GM21786 (cell line): ENCODE results near the gene TMEM239.
"Not testable (repeated sequence)": the region's sequence is repeated elsewhere in the genome, so short reads cannot be mapped to it uniquely, and the experiment has no call there.

Experiments
- ATAC-seq: cut with Tn5 transposase; IDR thresholded peaks from one replicate; pipeline ENCODE4 v1.9.1; 2021; ENCODE audit not compliant: unreplicated experiment

TMEM239 gene

DNA sequence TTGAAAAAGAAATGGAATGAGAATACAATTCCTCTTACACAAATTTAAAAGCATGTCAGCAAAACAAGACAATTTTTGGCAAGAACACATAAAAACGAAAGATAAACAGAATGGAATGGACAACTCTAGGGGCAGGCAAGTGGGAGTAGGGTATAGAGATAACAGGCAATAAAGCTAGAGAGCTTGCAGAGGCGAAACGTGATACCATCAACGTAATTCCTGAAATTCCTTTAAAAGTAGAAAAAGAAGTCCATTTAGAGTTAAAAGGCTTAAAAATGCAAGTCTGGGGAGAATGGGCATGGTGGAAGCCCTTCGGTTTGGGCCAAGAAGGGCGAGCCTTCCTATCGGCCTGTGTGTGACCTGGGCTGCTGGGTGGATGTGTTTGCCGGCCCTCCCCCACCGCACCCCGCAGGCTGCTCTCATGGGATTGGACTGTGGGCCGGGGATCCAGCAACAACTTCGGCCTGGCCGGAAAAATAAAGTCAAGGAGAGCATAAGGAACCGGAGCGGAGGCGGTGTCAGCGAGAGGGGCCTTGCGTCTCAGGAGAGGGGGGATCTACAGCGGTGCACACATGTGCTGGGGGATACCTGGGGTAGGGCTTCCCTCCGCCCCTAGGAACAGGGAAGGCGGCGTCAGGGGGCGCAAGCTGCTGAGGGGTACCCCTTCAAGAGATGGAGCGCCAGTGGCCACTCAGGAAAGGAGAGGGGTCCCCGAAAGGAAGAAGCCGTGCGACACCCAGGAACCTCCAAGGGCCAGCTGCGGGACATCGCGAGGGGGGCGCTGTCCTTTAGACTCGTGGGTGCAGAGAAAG is 4.1 kb downstream of the TMEM239 start:
- ATAC-seq = no peak

DNA sequence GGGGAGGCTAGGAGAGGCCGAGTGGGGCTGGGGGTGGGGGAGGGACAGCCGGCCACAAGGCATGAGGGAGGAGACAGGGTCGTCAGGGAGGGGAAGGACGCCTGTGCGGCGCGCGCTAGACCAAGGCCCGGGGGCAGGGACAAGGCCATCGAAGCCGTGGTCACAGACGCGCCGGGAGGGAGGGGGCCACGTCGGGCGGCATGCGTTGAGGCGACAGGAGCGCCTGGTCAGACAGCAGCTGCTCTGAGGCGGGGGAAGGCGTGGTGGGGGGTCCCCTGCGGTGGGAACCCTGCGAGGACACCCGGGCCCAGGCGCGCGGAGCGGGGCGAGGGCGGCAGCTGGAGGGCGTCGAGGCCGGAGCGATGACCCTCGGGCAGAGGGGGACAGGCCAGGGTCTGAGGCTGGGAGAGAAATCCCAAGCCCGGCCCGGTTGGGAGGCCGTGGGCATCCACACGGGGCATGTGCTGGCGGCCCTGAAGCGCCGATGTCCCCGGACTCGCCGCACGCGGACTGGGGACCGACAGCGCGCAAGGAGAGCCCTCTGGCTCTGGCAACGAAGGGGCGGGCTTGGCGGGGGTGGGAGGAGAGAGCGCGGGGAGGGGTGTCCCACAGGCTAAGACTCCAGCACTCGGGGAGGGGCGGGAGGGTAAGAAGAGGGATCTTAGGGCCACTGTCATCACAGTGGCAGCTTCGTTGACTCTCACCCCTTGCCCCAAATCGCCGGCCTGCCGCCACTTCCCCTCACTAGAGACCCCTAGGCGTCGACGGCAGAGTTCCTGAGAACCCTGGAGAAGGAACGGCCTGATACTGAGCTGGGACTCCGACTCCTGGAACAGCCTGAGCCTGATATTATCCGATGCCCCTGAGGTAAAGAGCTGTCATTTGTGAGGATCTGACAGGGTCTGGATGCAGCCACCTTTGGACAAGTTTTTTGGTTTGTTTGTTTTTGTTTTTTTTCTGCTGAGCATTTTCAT is 5.0 kb downstream of the TMEM239 start:
- no peak for ATAC-seq

DNA sequence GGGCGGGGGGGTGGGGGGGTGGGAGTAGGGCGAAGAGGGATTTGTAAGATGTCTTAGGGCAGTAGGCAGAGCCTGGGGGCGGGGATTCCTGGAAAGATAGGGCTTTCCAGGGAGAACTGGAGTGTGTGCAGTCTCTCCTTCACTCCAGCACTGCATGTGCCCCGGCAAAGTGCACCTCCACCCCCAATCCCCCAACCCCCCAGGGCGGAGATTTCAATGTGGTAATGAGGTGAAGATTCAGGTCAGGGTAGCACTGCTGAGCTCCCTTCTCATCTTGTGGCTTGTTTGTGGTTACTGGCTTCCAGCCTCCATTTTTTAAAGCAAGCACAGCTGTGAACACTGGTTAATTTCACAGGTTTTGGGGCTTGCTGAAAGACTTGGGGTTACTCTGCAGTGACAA is 5.9 kb downstream of the TMEM239 start:
- ATAC-seq = no peak

DNA sequence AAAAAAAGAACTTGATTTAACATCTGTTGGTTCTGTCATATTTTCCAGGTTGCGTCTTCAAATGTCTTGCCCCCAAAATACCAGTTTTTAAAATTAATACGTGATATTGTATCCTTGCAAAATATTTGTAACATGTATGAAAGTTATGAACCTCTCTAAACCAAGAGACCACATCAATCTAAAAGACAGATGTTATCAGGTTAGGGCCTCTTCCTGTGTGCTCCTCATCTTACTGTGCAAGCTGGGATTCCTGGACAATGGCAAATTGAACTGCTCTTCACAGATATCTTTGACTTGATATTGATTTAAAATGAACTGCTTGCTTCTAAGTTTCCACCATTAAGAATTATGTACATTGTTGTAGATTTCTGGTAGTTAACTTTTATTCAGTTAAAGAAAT is 9.6 kb downstream of the TMEM239 start:
- ATAC-seq = no peak

DNA sequence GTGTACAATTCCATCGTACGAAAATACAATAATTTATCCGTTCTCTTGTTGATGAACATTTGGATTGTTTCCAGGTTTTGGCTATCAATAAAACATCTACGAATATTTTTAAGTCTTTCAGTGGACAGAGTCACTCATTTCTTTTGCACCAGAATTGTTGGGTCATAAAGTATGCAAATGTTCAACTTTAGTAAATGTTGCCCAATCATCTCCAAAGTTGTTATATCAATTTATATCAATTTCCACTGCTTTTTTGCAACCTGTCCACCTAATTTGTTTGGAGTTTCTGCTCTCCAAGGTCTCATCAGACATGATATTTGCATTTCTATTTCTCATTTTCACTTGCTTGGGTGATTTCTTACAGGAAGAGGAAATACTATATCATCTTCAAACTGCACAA is 10.5 kb downstream of the TMEM239 start:
- no peak for ATAC-seq

DNA sequence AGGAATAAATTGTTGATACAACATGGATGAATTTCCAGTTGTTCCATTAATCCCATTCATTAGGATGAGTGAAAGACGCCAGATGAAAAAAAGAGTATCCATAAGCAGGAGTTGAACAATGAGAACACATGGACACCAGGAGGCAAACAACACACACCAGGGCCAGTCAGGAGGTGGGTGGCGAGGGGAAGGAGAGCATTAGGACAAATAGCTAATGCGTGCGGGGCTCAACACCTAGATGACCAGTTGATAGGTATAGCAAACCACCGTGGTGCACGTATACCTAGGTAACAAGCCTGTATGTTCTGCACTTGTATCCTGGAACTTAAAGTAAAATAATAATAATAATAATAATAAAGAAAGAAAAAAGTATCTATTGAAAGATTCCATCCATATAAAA is 13.2 kb downstream of the TMEM239 start:
- ATAC-seq = no peak

DNA sequence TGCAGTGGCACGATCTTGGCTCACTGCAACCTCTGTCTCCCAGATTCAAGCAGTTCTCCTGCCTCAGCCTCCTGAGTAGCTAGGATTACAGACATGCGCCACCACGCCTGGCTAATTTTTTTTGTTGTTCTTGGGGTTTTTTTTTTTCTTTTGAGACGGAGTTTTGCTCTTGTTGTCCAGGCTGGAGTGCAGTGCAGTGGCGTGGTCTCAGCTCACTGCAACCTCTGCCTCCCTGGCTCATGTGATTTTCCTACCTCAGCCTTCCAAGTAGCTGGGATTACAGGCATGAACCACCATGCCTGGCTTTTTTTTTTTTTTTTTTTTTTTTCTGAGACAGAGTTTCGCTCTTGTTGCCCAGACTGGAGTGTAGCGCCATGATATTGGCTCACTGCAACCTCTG is 15.0 kb downstream of the TMEM239 start:
- not testable (repeated sequence) for ATAC-seq

DNA sequence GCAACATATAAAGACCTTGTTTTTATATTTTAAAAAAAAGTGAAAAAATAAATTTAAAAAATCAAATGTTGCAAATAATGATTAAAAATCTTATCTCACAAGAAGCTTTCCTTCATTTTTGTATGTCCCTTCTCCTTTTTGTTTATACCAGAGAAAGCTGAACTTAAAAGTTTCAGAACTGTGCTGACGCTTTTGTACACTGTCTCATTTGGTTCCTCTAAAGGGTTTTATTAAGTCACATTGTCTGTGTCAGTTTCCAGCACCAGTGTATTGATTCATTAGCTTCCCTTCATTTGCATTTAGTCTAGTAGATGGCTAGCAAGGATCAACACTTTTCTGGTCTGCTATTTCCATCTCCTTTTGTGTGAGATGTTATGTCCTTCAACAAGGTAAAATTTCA is 17.6 kb downstream of the TMEM239 start:
- no peak for ATAC-seq

DNA sequence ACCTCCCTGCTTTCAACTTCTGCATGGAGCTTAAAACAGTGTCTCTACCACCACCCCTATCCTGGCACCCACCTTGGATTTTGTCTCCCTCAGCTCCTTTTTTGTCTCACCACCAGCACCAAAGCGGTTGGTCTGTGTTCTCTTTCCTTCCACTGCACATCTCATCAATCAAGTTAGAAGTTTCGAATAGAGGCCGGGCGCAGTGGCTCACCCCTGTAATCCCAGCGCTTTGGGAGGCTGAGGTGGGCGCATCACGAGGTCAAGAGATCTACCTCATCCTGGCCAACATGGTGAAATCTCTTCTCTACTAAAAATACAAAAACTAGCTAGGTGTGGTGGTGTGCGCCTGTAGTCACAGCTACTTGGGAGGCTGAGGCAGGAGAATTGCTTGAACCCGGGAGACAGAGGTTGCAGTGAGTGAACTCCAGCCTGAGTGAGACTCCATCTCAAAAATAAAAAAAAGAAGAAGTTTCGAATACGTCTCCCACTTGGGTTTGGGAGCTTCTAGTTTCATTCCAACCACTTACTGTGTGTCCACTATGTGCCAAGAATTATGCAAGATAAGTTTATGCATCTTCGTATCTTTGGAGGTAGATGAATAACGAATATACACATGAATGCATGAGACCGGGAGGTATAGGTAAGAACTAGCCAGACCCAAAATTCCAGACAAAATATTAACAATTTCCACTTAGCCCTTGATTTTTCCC is 18.4 kb downstream of the TMEM239 start:
- no peak for ATAC-seq

DNA sequence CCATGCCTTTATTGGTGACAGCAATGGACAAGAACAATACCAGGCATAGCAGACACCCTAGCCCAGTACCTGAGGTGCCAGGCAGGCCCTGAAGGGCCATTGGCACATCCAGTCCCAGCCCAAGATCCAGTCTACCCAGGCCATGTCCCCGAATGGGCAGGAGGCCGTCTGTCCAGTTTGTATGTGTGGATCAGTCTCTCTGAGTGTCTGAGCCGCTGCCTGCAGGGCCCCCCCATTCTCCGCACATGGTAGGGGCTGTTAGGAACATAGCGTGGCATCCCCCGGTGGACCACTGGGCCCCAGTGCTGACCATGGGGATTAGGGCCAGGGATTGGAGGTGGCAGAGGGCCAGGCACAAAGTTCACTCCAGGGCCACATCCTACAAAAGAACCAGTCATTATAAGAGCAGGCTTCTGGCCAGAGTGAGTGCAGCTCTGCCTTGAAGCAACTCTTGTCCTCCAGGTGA is 19.2 kb downstream of the TMEM239 start:
- no peak for ATAC-seq

DNA sequence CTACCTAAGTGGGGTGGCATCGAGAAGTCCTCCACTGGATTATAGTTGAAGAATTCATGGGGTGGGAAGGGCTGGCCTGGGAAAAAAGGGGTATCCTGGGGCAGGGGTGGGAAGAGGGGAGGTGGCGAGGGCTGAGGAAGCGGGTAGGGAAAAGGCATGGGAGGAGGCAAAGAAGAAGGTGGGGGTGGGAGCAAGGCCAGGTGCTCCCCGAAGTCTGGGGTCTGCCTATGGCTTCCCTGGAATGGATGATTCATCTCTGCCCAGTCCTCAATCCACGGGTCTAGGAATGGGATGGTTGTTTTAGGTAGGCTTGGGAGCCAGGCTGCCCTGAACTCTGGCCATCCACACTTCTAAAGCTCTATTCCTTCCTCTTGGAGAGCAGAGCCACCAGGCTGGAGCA is 19.9 kb downstream of the TMEM239 start:
- no peak for ATAC-seq

DNA sequence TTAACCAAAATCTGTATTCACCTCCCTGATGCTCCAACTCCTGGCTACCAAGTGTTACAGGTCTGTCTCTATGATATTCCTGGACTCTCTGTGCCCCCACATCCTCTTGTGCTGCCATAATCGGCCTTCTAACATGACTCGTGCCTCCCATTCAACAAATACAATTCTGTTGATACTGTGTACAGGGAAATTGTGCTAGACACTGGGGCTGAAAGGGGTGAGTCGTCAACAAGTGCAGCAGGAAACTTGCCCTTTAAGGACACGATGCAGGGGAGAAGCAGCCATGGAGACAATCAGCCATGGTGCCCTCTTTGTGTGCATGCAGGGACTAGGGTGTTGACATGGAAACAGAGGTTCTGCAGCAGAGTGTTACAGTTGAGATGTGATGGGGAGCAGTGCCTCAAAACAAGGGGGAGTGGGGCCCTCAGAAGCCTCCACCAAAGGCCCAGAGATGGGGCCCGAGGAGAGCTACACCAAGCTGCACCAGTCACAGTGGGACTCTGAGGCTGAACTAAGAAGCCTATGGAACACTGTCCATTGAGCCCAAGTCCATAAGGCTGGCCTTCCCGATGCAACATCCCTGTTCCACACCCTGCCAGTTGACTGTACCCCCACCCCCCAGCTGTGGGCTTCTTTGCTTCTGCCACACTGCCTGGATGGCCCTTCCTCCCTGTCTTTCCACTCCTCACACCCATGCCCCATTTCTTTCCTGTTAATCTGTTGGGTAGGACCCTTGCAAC is 21.2 kb downstream of the TMEM239 start:
- ATAC-seq = no peak

DNA sequence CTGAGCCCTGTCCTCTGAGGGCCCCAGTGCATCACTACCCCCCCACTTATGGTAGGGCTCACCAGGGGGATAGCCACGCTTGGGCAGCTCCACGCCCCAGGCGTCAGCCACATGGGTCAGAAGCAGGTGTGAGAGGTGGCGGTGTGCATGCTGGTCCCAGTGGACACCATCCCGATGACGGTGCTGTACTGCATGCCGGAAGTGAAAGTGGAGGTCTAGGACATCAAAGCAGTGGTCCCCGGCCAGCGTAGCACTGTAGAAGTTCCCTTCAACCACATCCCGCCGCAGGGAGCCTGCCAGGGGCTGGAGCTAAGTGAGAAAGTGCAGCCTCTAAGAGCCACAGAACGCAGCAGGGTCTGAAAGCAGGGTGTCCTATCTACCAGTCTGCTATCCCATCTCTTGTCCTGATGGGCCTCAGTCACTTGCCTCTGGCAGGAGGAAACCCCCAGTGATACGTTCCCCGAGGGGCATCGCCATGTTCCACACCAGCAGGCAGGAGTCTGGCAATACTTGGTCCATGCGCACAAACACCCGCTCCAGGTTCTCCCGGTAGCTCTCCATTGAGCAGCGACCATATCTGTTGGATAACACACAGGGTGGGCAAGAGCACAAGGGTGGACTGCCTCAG is 22.1 kb downstream of the TMEM239 start:
- ATAC-seq = no peak

DNA sequence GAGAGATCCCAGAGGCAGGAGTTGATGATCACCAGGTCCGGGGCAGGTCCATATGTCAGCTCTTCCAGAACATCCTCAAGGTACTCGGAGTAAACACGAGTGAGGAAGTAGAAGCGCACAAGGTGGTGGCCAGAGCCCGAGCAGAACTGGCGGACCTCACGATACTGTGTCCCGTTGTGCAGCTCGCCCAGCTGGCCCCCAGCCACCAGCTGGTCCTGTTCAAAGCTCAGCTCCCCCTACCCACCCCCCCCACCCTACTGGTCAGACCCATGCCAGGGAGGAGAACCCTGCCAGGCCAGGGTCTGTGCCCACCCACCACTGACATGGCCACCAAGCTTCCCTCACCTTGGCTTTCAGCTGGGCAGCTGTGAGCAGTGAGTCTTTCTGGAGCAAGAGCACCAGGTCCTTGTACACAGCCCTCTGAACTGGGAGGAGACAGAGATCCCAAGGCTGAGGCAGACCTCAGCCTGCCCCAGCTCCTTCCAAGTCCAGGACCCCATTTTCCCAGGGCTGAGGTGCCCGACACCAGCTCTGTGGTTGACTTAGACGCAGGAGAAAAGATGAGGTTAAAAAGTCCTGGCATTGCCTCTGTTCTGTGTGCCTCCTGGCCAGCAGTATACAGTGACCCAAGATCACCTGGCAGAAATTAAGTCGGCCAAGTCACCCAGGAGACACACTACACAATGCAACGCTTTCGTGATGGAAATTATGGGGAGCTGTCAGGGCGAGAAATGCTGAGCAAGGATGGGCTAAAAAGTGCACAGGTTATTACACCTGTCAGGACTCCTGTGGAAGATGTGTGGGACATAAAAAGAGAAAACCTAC is 22.9 kb downstream of the TMEM239 start:
- ATAC-seq = no peak

DNA sequence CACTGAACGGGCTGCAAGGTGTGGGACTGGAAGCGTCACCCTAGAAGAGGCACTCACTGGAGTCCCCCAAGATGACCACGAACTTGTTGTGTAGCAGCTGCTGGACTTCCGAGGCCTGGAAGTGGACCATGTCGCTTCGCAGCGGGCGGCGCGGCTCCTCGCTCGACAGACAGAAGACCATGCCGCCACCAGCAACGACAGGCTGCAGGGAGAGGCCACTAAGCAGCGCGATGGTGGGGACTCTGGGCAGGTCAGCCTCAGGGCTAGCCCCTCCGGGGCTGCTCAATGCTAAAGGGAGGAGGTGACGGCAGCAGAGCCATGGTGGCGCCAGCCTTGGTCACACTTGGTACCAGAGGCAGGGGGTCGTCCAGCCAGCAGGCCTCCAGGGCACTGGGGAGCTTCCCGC is 23.6 kb downstream of the TMEM239 start:
- ATAC-seq = no peak

DNA sequence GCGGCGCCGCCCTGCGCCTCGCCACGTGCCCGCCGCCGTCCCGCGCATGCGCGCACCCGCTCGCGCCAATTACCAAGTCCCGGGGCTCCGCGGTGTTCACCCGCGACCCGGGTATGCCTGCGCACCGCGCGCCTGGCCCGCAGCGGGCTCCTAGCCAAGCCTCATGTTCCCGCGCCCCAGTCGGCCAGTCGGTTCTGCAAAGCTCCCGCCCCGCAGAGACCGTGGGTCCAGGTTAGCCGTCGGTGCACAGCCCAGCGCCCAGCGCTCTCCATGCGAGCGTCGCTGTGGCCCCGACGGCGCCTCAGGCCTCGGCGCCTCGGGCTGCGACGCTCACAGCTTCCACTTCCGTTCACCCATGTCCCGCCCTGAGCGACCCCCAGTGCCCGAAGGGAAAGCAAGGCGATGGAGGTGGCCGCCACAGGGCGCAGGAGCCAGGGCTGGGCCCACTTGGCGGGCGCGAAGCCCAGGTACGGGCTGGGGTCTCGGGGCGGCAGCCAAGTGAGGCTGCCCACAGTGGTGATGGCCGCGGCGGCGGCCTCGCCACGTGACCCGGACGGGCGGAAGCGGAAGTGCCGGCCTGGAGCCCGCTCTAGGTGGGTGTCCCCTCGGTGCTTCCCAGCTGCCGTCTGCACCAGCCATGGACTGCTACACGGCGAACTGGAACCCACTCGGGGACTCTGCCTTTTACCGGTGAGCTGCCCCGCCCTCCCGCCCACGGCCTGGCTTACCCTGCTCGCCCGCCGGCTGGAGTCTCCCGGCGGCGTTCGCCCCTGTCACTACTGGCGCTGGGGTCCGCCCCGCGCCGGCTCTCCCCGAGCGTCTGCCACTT is 24.2 kb downstream of the TMEM239 start, which contains the start of the genes PCED1A and VPS16:
TSS of gene PCED1A (minus strand) at position 518 of the 829 bp plus-strand sequence. CDS start 743 bp downstream, outside the sequence.
TSS of gene VPS16 (plus strand) at position 608 of the 829 bp plus-strand sequence. CDS start at position 638, 30 bp downstream.
- ATAC-seq = peak; percentile 94

DNA sequence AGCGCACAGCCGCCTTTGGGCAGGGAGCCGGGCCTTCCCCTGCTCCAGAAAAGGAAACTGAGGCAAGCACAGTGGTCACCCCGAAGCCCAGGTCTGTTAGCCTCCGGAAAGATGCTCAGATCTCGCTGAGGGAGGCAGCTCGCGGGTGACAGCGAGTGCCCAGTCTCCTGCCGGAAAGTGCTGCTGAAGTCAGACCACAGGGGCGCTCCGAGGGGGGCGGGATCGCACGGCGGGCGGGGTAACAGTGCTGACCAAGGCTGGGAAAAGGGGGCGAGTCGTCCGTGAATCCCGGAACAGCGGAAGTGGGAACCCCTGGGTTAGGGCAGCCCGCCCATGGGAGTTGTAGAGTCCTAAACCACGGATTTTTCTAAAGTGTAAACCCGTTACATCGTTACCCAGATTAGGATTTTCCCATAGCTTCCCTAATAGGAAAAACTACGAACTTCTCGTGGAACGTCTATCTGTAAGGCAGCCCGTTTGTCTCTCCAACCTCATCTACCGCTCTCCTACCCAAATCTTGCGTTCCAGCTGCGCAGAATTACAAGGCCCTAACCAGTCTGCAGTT is 24.9 kb downstream of the TMEM239 start:
- peak; percentile 35 for ATAC-seq

DNA sequence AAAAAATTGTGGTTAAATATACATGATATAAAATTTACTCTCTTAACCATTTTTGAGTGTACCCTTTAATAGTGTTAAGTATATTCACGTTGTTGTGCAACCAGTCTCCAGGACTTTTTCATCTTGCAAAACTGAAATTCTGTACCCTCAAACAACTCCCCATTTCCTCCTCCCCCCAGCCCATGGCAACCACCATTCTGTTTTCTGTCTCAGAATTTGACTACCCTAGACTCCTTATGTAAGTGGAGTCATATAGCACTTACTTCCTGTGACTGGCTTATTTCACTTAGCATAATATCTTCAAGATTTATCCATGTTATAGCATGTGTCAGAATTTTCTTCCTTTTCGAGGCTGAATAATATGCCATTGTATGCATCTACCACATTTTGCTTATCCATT is 29.4 kb downstream of the TMEM239 start:
- ATAC-seq = no peak
